ENCODE data around the gene ZYX.
"Not testable (repeated sequence)": the region's sequence is repeated elsewhere in the genome, so short reads cannot be mapped to it uniquely, and the experiment has no call there.

ZYX gene

DNA sequence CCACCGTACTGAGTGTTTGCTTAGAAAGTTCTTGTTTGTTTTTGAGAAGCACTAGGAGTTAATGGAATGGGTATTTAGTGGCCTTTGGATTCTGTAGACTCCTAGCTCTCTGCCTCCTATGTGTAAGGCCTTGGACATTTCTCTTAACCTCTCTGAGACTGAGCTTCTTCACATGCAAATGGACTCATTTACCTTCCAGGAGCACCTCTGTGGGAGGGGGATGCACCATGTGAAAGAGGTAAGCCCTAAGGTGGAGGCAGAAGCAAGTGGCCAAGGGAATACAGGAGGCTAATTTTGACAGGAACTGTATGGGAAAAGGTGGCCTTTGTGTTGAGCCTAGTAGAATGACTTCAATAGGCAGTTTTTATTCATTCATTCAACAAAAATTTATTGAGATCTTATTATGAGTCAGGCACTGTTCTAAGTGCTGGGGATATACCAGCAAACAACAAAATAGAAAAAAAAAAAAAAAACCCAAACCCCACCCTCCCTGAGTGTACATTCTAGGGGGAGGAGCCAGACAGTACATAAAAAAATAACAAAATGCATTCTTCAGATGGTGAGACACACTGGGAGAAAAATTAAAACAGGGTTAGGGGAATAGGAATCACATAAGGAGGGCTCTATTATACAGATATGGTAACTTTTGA lies 36.7 kb downstream of the ZYX start:
- DNase-seq (ENCODE audit: low read depth, low spot score), result no peak

DNA sequence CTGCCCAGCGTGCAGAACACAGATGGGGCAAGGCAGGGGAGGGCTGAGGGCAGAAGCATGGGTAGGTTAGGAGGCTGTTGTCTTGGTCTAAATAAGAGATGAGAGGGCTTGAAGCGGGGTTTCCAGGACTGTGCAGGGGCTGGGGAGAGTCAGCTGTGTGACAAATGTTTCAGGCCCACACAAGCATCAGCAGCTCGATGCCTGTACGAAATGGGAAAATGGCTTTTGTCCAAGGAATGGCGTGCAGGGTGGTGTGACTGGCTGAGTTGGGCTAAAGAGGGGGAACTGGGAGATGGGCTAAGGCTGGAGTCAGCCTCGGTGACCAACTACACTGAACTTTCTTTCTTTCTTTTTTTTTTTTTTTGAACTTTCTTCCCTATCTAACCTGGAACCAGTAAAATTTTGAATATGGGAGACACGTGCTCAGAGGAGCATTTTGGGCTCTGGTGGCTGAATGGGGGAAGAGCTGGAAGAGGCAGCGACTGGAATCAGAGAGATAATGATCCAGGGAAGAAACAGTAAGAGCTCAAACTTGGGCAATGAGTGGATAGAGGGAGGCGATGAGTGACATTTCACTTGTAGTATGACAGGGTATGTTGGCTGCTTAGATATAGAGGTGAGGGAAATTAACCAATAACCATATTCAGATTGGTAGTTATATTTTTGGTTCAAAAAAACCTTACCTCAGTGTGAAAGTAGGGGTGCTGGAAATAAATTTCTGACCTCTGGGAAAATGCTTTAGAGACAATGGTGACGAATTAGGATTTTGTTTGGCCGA lies 37.7 kb downstream of the ZYX start:
- no peak for DNase-seq (ENCODE audit: low read depth, low spot score)

DNA sequence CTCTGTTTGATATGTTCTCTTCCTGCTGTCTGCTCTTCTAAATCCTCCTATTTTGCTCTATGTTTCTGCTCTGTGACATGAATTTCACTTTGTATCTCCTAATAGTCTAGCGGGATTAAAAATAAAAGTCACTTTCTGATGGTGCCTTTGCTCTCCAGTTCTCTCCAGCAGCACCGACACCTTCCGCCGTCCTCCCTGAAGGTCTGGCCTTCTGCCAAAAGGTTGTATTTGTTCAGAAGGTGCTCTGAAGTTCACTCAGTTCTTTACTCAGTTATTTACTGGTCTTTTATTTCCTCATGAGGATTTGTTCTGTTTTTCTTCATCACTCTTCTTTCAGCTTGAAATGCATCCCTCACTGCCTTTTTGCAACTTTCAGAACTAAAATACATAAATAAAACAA lies 38.7 kb downstream of the ZYX start:
- no peak for DNase-seq (ENCODE audit: low read depth, low spot score)

DNA sequence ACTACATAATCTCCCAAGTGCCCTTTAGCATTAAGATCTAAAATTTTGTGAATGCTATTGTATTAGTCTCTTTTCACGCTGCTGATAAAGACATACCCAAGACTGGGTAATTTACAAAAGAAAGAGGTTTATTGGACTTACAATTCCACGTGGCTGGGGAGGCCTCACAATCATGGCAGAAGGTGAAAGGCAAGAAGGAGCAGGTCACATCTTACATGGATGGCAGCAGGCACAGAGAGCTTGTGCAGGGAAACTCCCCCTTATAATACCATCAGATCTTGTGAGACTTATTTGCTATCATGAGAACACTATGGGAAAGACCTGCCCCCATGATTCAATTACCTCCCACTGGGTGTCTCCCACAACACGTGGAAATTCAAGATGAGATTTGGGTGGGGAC lies 39.5 kb downstream of the ZYX start:
- DNase-seq (ENCODE audit: low read depth, low spot score), result not testable (repeated sequence)

DNA sequence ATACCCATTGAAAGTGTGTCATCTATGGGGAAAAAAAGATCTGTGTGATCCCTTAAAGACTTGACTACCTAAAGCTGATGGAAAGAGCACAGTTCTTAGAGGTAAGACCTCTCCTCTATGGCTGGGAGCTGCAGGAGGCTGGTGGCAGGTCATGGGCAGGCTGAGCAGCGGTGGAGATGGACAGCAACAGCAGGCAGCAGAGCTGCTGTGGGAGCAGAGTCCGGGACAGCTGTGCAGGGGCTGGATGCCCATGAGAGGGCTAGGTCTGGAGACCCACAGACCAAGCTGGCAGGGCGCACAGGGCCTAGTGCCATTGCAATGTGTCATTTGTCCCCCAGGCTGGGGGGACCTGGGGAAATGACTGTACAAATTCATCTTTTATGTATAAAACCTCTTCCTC lies 40.9 kb downstream of the ZYX start:
- no peak for DNase-seq (ENCODE audit: low read depth, low spot score)

DNA sequence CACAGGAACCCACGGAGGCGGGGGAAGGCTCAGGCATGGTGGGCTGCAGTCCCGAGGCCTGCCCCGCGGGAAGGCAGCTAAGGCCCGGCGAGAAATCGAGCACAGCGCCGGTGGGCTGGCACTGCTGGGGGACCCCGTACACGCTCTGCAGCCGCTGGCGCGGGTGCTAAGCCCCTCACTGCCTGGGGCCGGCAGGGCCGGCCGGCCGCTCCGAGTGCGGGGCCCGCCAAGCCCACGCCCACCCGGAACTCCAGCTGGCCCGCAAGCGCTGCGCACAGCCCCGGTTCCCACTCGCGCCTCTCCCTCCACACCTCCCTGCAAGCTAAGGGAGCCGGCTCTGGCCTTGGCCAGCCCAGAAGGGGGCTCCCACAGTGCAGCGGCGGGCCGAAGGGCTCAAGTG lies 43.3 kb downstream of the ZYX start:
- not testable (repeated sequence) for DNase-seq (ENCODE audit: low read depth, low spot score)

DNA sequence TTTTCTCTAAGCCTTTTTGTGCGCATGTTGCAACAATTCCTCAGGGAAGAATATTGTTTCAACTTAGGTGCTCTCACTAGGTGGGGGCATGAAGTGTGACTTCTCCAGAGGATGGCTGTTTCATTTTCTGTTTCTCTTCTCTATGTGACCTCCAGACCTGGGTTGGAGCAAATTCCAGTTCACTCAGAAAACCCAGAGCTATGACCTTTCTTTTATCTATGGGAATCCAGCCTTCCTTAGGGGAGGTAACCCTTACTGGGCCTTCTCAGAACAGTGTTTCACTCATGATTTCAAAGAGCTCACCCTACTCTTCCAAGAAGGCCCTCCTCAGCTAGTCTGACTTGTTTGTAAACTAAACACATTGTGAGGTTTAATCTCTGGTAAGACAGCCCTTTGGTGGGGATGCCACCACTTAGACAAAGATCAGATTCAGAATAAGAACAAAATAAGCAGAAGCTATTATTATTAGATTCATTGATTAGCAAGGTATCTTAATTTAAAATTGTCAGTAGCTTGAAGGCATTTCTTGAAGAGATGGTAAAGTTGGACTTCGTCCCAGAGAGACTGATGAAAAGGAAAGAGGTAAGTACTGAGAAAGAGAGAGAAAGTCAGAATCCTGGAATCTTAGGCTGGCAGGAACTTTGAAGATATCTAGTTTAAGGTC lies 45.5 kb downstream of the ZYX start:
- no peak for DNase-seq (ENCODE audit: low read depth, low spot score)

DNA sequence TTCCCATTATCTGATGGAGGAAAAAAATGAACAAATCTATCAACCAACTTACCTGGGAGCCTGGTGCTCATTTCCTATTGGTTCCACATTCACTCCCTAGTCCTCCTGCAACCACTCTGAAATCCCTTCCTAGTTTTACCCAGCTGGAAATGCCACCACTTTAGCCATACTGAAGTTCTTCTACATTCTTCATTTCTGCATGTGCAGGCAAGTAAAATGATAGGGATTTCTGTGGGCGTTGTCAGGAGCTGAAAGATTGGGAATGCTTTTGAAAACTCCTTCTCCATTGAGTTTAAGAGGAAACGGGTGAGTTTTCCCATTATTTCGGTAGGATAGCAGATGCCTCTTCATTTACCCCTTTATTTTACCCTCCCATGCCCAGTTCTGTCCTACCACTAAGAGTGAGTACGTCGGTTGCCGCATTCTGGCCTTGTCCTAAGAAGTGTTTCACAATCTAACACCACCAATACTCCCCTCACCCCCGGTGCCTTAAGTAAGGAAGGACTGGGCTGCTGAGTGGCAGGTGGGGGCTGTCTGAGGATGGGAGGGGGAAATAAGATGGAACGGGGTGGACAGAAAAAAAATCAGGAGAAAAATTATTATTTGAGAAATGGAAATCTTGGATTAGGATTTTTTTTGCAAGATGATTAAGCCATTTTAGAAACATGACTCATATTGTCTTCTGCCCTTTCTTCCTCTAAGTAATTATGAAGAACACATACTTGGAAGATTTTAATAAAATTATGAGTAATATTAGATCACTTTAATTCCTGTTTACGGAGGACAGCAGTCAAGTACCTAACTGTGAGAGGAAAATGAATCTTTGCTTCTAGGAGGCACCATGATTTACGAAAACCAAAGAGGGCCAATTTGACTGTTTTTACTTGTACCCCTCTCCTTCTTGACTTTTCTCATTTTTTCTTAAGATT lies 48.9 kb downstream of the ZYX start:
- DNase-seq (ENCODE audit: low read depth, low spot score), result no peak

DNA sequence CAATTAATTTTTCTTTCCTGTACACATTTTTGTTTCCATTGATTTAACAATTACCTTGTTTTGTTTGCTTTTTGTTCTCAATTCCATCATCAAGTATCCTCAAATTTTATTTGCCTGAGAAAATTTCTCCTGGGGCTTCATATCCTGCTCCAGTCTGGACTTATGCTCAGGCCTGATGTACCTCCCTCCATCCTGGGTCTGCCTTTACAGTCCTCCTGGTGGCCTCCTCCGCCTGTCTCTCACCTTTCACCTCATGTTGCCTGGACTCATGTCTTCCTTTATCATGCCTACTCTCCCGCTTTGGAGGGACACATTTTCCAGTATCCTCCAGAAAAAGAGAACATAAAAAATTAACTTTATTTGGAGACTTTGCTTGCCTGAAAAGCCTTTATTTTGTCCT lies 50.0 kb downstream of the ZYX start:
- DNase-seq (ENCODE audit: low read depth, low spot score), result no peak

DNA sequence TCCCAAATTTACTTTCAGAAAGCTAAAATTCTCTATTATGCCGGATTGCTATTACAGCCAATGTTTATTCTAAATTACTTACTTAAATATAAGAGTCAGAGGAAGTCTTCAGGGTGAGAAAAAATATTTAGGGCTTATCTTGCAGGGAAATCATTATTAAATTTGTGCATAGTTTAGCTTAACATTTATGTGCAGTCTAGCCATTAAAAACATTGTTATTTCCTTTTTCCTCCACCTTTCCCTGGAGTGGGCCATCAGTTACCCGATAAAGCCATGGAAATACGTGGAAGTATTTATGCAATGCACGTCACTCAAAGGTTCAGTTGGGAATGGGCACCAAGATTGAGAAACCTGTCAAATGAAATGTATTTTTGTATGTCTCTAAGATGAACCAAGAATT lies 52.6 kb downstream of the ZYX start:
- DNase-seq (ENCODE audit: low read depth, low spot score), result no peak

DNA sequence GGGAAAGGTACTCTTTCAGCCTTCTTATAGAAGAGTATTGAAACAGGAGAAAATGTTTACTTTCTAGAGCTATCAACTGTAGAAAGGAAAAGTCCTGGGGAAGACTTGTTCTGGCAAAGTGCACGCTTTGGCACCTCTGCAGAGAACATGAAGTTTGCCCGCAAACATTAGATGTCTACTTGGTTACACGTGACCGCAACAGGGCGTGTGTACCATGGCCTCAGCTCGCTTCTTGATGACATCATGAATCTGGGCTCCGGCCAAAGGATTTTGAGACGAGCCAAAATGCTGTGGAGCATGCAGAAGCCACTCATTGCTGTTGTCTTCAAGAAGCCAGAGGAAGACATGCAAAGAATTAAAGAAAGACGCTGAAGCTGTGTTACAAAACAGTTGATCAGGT lies 53.5 kb downstream of the ZYX start:
- DNase-seq (ENCODE audit: low read depth, low spot score), result no peak

DNA sequence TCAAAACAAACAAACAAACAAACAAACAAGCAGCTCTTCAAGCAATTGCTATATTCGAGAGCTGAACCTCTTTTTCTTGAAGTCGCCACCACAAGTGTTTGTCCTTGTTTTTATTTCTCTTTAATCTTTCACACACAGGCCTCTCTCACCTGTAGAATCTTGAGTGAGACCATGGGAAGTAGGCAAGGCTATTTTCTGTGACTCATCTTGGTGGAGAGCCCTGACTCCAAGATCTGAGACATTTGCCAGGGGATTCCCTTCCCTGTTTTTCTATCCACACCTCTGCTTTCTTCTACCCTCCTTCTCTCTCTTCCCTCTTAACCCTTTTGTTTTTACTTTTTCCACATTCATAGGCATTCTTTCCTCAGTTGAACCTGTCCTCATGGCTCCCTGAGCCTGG lies 54.1 kb downstream of the ZYX start:
- no peak for DNase-seq (ENCODE audit: low read depth, low spot score)

DNA sequence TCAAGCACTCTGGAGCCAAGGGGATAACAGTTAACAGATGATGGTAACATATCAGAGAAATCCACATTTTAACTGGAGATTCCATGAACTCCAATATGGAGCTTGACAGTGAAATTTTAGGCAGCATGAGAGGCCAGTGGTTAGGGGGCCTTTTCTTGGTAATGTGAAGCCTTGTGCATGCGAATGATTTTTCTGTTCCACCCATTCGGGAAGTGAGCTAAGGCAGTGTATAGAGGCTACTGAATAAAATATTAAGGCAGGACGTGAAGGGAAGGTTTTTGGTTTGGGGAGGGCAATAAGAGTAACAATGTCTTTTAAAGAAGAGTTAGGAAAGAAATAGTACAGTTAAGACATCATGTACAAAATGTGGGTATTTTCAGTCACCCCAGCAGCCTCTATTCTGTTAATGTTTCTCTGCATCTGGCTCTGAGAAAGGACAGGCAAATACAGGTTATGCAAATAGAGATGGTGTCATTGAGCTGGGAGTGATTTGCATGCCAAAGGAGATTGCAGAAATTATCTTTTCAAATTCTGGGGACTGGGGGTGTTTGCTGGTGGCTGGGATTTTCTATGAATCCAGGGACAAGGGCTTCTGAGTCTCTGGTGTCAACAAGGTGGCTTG lies 55.3 kb downstream of the ZYX start:
- DNase-seq (ENCODE audit: low read depth, low spot score), result no peak

DNA sequence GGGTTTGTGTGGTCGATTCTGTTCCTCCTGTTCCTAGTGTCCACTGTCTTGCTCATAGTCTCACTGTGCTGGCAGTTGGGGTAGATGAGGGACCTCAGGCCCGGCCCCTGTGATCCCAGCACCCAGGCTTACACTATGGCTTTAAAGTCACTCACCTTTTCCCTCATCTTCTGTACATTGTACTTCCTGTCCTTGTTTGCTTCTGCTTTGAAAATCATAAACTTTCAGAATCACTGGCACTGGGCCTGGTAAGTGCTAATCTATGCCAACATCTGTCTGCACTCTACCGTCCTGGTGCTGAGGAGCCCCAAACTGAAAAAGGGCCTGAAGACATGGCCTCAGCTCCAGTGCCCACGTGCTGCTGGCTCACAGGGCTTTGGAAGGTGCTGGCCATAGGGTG lies 56.4 kb downstream of the ZYX start:
- no peak for DNase-seq (ENCODE audit: low read depth, low spot score)

DNA sequence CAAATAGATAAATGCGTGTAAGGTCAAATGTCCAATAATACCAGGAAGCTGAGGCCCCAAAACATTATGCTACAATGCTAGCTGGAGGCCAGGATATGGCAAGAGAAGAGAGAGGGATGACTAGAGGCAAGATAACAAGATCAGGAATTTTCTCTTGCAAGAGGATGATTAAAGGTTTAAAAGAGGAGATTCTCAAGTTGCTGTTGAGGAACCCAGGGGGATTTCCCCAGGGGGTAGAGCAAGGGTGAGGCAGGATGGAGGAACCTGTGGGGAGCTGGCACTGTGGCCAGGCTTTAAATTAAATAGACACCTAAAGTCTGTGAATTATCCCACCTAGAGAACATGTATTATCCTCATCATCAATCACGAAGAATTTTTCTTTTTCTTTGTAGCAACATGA lies 58.7 kb downstream of the ZYX start:
- DNase-seq (ENCODE audit: low read depth, low spot score), result no peak

Data from iPS DF 19.7 (cell line).